ENCODE measurements around the gene TMCO6. TPM values are rescaled to one million over a fixed set of nuclear protein-coding genes. Genes with fewer than 3 reads are reported as not detected.

The TMCO6 gene
- total and polyA plus RNA-seq, 2 of the 8 experiments (the other 6 are each of a cell fraction or from before 2014, with no cell fraction given): 29.0 to 40.9 TPM

- no peaks in the 10 kb centered on the region for H3K79me2 ChIP-seq (ENCODE audit: control insufficient read depth in 1 of 2, insufficient read depth in 2 of 2, low read length in 2 of 2)
- peaks cover 9 to 16% of the 10 kb centered on the region in 2 experiments; a peak in 3 of 4 replicates for H3K9me3 ChIP-seq (ENCODE audit: insufficient read depth in 2 of 2, low read depth in 1 of 2, low read length in 1 of 2)
- H3K27ac ChIP-seq (ENCODE audit: low read depth, low read length): no peak overlapping the region
- no peak overlapping the region for H3K14ac ChIP-seq (ENCODE audit: insufficient read length)
- H2BK120ac ChIP-seq (replicated peaks; ENCODE audit: low read depth, low read length): no peak overlapping the region
- H3K23me2 ChIP-seq (ENCODE audit: low read depth, low read length): no peaks in the 10 kb centered on the region
- WGBS, 2 experiments (ENCODE audit: extremely low coverage in 1 of 2, insufficient coverage in 1 of 2, insufficient read length in 1 of 2, insufficient replicate concordance in 2 of 2, low coverage in 1 of 2, low lambda C conversion rate in 2 of 2, missing lambda C conversion rate in 1 of 2): 77% methylated on average over 3 of the region's 3 CpGs; no CpG with 5 or more reads in 1 of the 2 experiments
- H3K18ac ChIP-seq (ENCODE audit: extremely low read depth, low read length): no peak overlapping the region
- ChIA-PET POLR2A (ENCODE audit: partially characterized antibody) (interaction anchor here (1.2 to 2.2 kb wide), 3 partner anchors 13 to 86 kb away, joined by 5 to 17 read pairs (median 12); partner anchors contain the start of genes EIF4EBP3, IK, NDUFA2 and SRA1), CTCF (ENCODE audit: partially characterized antibody) (interaction anchor here (0.6 to 3.1 kb wide), 12 partner anchors 9 to 261 kb away, joined by 3 to 12 read pairs (median 6); partner anchors contain the start of gene EIF4EBP3)
- no peak overlapping the region for H3K23ac ChIP-seq (ENCODE audit: insufficient read length)
- no peak overlapping the region for H2BK5ac ChIP-seq (ENCODE audit: low read depth, low read length)
- no peak overlapping the region for H4K91ac ChIP-seq (replicated peaks; ENCODE audit: insufficient read length, low read length)
- no peak overlapping the region for H3K4me2 ChIP-seq (ENCODE audit: insufficient read depth in 1 of 2, low read depth in 2 of 2, low read length in 2 of 2)
- H4K8ac ChIP-seq (ENCODE audit: extremely low read depth, insufficient read depth, low read length): no peak overlapping the region
- no peak overlapping the region for H3K4me3 ChIP-seq (ENCODE audit: extremely low read depth in 1 of 4, insufficient read depth in 2 of 4, low read depth in 3 of 4, low read length in 4 of 4)
- no peak overlapping the region for H3K9ac ChIP-seq (replicated peaks in 1 of 4; ENCODE audit: extremely low read depth in 1 of 4, low read depth in 3 of 4, low read length in 3 of 4)
- H3K79me1 ChIP-seq (ENCODE audit: low read depth, low read length): no peaks in the 10 kb centered on the region
- H4K5ac ChIP-seq (ENCODE audit: insufficient read length, low read depth, low read length): no peak overlapping the region
- H3K4me1 ChIP-seq (replicated peaks in 1 of 4; ENCODE audit: control insufficient read depth in 3 of 4, insufficient read depth in 4 of 4, low read length in 3 of 4): peaks cover 0 to 4% (median 3%) of the 10 kb centered on the region in 4 experiments; a peak in 2 of 7 replicates
- no peak overlapping the region for H3K56ac ChIP-seq (replicated peaks; ENCODE audit: insufficient read length, low read depth, low read length)
- H2BK12ac ChIP-seq (ENCODE audit: low read depth, low read length): no peak overlapping the region
- H3K36me3 ChIP-seq (ENCODE audit: control insufficient read depth in 2 of 4, insufficient read depth in 4 of 4, low read length in 3 of 4): no peaks in the 10 kb centered on the region
- no peak overlapping the region for H2BK20ac ChIP-seq (ENCODE audit: low read length)
- no peak overlapping the region for H2AFZ ChIP-seq (ENCODE audit: low read length)
- no peak overlapping the region for H2AK5ac ChIP-seq (ENCODE audit: low read depth, low read length)
- H3K4ac ChIP-seq (replicated peaks; ENCODE audit: insufficient read length, low read depth, low read length): no peak overlapping the region
- H4K20me1 ChIP-seq (replicated peaks in 1 of 2; ENCODE audit: control insufficient read depth in 1 of 2, insufficient read depth in 2 of 2, low read length in 2 of 2): no peaks in the 10 kb centered on the region
- no peak for FAIRE-seq
- H2BK15ac ChIP-seq (ENCODE audit: low read length): no peak overlapping the region
- no peak for DNase-seq (ENCODE audit: low read depth in 1 of 2, low spot score in 2 of 2)
- no peaks in the 10 kb centered on the region for H3K27me3 ChIP-seq (replicated peaks in 1 of 4; ENCODE audit: control insufficient read depth in 3 of 4, extremely low read depth in 1 of 4, insufficient read depth in 3 of 4, low read length in 3 of 4)
- no peak for TF ChIP-seq ZNF274 (IDR thresholded peaks at IDR 0.05; ENCODE audit: borderline replicate concordance, extremely low read depth, low read length)
- no peak for TF ChIP-seq ASH2L (IDR thresholded peaks at IDR 0.05; ENCODE audit: low read length)
- TF ChIP-seq KDM4A (IDR thresholded peaks at IDR 0.05; ENCODE audit: low read depth, low read length, severe bottlenecking): no peak
- no peak for TF ChIP-seq TEAD4 (IDR thresholded peaks at IDR 0.05; ENCODE audit: low read depth, low read length)
- no peak for TF ChIP-seq GABPA (IDR thresholded peaks at IDR 0.05; ENCODE audit: borderline replicate concordance, insufficient read depth, low read length)
- TF ChIP-seq BRCA1 (IDR thresholded peaks at IDR 0.05; ENCODE audit: low read depth, low read length): no peak
- no peak for TF ChIP-seq RFX5 (IDR thresholded peaks at IDR 0.05; ENCODE audit: borderline replicate concordance, low read depth, low read length)
- no peak for TF ChIP-seq CHD1 (IDR thresholded peaks at IDR 0.05; ENCODE audit: low read depth, low read length)
- no peak for TF ChIP-seq CBX8 (IDR thresholded peaks at IDR 0.05; ENCODE audit: borderline replicate concordance, low read depth, low read length)
- TF ChIP-seq SRF (IDR thresholded peaks at IDR 0.05; ENCODE audit: low read depth, low read length): no peak
- no peak for TF ChIP-seq JUND (IDR thresholded peaks at IDR 0.05; ENCODE audit: low read length)
- no peak for TF ChIP-seq RAD21 (IDR thresholded peaks at IDR 0.05 in 1 of 2, conservative IDR thresholded peaks at IDR 0.05 in 1 of 2; ENCODE audit: low read depth in 2 of 2, low read length in 2 of 2)
These were observed 5.1 kb upstream of the TMCO6 start for GRCh38 chr5:140634103-140634502.

Measured in H1 (cell line).